ENCODE data around the gene CHD6. TPM values are rescaled to one million over a fixed set of nuclear protein-coding genes. Genes with fewer than 3 reads are reported as not detected.

The CHD6 gene
- polyA plus RNA-seq, 12 donors = 18.6 to 47.8 (median 24.7) TPM; not detected in 1

DNA sequence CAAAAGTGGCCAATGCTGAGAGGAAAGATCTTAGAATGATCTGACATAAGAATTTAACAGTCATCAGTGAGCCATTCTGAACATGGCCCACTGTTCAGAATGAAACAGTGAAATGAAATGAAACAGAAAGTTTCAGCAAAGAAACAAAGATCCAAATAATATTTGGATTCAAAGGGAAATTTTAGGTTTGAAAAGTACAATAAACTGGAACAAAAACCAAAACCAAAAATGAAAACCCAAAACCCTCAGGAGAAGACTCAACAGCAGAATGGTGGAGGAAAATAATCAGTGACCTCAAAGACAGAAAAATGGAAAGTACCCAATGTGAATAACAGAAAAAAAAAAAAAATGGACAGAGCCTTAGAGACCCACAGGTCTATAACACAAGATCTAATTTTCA lies 185.4 kb downstream of the CHD6 start:
- DNase-seq = no peak

DNA sequence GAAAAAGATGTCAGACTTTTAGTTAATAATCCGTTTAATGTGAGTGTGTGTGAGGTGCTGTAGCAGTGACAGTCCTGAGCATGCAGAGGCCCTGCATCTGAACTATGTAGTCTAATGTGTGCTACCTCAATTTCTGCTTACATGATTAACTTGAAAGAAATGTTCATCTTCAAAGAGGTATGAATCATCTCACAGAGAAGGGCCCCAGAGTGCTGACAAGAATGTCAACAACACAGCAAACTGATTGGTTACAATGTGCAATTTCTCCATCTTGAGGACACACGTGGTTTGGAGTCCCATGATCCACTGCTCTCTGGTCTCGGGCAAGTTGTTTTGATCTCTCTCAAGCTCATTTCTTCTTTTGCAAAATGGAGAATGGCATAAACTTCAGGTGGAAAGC lies 189.9 kb downstream of the CHD6 start:
- no peak for DNase-seq

DNA sequence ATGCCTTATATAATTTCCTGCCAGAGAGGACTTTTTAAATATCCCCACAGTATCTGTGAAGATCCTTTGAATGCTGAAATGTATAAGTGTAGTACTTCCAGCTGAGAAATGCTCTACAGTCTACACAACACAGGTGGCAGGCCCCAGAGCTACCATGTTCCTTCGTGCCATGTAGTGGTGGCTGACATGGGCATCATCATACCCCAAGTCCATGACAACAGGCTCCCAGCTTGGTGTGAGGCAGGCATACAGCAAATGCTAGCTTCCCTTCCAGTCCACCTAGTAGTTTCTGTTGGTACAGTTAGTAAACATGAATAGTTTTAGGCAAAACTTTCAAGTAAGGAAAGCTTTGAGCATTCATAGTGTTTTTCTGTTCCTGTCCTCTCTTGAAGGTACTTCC lies 190.3 kb downstream of the CHD6 start:
- no peak for DNase-seq

DNA sequence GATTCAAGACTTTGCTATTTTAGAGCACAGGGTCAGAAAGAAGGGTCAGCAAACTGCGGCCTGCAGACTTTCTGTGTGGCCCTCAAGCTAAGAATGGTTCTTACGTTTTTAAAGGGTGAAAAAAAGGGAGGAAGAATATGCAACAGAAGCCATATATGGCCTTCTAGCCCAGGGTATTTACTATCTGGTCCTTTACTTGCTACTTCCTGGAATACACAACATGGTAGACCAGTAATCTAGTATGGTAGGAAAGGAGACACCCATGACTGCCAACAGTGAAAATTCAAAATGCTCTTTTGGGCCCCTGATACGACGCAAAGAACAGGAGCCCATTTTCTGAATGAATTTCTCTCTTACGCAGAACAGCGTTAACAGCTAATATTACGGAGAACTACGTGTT lies 191.2 kb downstream of the CHD6 start:
- DNase-seq = no peak

DNA sequence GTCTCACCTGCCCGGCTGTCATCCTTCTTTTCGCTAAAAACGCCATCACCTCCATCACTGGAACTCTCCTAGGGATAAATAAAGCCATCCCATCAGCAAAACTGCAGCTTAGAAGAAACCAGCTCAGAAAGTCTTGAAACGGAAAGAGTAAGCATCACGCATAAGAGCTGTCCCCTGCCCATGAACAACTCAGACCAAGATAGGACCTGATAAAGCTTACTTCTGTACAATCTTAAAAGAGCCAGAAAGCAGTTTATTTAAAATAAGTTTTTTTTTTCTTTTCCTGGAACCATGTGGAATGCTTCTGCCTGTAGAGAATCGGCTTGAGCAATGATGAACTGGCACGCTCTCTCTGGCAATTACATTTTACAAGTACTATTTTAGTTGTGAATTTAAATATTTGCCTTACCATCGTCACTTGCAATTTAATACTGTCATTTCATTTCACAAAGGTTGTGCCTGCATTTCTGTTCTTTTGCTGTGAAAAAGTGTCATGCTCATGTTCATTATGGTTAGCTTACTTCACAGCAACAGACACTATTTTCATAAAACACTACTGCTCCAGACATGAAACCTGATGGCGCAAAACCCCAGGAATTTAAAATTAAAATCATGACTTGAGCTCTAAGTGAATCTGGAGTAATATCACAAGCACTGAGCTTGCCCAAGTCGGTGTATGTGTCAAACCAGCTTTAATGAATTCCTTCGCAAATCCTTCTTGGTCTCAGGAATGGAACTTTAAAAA lies 191.9 kb downstream of the CHD6 start:
- no peak for DNase-seq

DNA sequence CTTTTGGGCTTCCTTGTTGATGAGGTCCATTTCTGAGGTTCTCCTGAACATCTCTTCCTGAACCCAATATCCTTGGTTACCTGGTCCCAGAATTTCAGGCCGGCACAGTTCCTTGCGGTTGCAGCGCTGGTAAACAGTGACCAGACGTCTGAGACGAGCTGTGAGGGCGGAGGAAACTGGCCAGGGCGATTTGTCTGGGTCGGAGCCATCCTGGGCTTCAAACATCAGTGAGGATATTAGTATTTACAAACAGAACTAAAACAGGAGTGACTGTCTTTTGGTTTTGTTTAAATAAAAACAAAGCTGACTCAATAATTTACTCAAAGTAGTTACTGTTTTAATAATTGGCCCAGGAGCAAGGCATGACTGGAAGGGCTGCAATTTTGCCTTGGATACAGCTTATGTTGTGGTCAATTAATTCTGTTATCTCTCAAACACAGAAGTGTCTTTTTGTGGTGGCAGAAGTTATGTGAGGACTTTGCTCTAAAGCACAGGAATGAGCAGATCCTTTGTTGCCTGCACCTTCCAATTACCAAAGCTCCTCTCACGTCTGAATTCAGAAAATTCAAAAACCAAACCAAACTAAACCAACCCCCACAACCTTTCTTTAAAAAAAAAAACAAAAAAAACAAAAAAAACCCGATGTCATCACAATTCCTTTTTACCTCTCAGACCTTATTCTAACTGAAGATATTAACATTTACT lies 192.8 kb downstream of the CHD6 start:
- no peak for DNase-seq

DNA sequence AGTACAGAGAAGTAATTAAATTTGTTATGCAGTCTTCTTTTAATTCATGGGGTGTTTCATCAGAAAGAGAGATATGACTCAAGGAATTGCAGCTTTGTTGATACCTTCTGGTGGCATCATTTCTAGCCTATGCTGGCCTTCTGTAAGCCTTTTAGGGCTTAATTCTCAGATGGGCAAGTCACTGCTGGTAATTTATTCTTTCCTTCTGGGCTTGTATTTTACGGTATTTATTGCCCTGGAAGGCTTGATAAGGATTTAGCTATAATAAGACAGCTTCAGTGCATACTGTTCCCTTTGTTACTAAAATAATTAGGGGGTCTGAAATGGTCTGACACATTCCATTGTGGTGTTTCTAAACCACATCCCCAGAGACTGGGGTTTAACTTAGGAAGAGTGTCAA lies 193.6 kb downstream of the CHD6 start:
- no peak for DNase-seq

DNA sequence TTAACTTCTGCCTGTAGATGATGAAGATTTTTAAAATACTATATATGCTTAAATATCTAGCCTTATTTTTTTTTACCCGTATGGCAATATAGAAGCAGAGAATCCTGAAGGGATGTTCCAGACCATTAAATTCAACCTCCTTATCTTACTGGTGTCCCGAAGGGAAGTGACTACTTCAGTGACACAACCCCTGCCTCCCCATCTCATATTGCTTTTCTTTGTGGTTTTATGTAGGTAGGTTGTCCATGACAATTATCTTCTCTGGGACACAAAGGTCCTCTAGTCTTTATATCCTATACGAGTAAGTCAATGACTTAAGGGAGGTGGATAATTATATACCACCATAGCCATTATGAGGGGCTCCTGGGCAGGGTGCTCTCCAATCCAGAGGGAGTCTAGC lies 194.2 kb downstream of the CHD6 start:
- no peak for DNase-seq

DNA sequence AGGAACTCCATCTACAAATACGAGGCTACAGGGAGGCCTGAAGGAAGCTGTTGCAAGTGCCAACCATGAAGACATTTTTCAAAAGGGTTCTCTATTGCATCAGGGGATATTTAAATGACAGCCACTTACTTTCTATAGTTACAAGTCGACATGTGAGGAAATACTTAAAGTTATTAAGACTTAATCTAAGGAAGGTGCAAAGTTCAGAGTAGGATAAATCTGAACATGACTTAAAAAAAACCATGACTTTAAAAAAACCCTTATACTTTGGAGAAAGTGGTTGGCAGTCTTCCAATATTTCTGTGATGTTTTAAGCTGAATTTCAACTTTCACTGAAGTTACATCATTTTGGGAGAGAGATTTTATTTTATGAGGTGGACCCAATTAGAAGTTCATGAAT lies 195.2 kb downstream of the CHD6 start:
- DNase-seq = no peak

DNA sequence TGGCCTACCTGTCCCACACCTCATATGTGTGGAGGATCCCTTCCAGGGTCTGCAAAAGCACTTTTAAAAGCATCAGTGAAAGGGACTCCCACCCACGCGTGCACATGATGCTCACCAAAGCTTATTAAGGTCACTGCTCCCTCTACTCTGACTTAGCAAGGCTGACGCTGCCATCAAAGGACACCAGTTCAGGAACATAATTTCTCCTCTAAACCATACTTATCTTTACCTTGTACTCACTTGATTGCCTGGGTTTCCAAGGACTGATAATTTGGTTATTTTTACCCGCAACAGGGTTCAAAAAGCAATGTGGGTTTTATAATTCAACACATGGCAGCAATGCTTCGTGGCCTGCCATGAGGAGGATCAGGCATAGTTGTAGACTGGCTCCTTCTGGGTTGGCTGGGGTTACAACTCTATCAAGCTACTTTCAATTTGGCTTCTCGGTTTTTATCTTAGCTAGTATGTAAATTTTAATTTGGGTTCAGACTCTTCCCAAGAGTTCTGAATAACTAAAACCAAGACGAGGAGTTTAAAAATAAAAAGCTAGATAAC lies 199.4 kb downstream of the CHD6 start:
- no peak for DNase-seq

DNA sequence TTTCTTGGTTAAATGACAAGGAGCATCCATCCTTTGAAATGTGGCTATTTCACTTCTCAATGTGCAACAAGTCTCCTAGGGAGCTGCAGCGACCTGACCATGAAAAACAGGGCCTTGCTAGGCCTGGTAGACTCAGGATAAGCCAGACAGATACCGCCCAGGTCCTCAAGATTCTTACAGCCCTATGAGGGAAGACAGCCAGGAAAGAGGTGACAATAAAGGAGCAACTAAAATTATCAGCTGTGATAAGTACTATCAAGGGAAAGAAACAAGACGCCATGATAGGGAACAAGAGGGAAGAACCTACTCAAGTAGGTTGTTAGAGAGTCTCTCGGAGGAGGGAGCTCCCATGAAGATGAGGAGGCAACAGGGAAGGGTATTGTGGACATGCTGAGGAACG lies 200.1 kb downstream of the CHD6 start:
- DNase-seq = no peak

DNA sequence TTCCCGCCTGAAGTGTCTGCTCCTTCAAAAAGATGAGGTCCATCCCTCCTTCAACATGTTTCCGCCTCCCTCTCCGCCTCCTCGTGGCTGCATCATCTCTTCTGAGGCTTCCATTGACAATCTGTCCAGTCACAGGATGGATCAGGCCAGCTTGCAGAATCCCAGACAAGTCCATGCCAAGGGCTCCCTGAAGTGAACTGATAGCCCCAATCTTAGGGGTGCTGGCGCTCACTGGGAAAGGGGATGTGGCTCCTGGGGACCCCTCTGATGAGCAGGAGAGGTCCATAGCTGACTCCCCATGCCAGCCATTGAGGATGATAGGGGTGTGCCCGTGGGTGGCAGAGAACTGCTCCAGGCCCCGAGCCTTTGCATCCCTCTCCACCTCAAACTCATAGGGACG lies 203.0 kb downstream of the CHD6 start:
- DNase-seq = no peak

DNA sequence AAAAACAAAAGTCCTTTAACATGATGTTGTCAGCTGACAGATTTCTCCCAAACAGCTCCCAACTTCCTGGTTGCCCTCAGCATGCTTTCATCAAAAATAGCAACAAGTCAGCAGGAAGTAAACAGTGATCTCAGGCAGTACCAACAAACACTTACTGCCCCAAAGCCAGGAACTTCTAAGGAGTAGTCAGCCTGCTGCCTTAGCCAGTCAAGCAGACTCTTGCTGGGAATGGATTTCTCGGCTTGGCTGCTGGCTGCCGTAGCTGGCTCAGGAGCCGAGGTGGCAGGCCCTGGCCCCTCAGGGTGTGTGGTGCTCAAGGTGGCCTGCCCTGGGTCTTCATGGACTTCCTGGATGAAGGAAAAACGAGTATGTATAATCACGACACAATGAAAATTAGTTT lies 205.0 kb downstream of the CHD6 start:
- DNase-seq = no peak

DNA sequence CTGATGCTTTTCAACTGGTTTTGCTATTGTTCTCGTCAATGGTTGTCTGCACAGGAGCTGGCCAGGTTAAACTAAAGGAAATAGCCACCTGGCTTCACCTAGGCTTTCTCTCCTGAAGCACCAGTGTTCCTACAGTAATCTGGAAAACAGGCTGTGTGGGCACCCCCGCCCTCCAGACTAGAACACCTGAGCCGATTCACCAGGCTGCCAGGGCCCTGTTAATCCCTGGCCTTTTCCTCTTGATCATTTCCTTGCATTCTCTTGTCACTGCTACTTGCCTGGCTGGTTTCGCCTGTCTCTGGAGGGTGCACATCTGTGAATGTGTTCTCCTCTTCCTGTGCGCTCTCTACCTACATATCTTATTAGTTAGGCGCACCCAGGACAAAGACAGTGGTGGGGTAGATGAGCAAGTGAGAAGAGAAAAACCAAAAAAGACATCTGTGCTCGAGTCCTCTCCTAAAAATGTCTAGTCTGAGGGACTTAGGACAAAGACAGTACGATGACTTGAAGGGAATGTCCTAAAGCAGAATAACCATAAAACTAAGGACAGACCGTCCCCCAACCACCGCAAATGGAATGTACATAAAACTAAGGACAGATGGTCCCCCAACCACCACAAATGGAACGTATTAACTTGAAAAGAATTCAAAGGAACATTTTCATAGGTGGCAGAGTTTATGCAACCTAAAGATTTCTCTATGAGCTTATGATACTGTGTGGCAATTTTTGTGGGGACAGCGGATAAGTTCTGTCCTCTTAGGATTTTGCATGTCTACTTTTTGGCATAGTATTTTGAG lies 205.7 kb downstream of the CHD6 start:
- DNase-seq = no peak

DNA sequence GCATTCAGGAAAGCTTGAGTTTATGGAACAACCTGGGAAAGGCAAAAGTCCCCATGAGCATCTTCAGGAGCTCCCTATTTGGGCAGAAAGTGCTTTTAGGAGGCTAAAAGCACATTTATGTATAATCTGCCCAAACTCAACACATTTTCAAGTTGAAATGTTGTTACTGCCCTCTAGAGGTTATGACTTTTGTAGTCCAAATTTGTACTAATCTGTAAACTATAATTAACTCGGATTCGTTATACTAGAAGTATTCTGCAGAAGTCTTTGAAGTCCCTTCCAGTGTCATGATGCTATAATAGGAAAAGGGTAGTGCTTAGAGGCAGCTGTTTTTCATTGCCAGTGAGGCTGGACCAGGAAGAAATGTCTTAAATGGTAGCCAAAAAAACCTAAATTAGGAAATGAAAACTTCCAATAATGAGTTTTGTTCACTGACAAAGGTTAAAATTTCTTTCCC lies 206.8 kb downstream of the CHD6 start:
- peak; percentile 48 for DNase-seq

DNA sequence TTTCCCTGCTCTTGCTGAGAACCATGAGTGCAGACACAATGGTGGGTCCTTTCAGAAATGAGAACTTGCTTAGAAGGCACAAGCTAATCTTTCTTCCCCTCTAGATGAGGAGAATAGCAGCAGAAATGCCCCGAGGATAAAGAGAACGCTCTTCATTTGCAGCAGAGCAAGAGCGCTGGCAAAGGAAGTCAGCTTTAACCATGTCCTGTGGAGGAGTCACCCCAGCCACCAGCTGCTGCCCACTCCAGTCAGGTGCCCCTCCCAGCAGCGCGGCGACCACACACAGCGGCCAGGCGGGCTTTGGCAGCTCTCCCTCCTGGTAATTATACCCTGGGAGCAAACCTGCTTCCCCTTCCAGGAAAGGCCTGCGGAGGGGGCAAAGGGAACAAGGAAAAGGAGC lies 209.2 kb downstream of the CHD6 start:
- no peak for DNase-seq

DNA sequence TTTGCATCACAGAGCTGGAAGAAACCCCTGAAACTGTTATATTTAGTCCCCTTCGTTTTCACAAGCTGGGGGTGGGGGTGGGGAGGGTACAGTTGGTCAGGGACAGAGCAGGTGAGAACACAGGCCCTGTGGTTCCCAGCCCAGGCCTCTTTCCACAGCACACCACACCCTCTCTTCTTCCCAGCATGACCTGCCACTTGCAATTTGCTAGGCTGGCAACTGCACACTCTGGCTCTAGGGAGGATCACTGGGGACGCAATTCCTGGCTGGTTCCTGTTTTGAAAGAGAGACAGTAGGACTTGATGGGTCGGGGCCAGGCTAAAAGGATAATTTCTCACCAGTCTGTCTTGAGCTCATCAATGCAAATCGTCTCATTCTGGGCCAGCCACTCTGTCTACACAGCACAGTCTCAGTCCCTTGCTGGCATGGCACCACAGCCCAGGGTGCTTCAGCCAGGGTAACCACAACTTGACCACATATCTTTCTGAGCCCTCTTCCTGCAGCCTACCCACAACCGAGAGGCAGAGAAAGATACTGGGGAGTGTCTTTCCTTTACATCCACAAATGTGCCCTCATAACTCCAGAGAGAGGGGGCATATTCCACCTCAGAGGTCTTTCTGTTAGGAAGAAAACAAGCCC lies 209.9 kb downstream of the CHD6 start:
- DNase-seq = no peak

DNA sequence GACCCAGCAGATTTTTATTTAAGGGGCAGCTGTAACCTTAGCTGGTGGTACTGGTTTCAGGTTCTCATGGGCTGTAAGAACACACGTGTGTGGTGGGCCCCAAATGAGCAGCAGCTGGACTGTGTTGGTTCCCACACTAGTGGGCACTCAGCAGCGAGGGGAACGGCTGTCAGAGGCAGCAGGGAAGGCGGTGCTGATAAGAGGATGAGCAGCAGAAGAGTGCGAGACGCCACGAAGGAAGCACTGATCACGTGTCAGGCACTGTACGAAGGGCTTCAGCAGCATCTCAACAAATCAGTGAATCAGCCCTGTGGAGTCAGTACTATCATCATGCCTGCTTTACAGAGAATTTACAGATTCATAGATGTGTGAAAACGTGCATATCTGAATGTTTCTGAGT lies 210.6 kb downstream of the CHD6 start:
- no peak for DNase-seq

DNA sequence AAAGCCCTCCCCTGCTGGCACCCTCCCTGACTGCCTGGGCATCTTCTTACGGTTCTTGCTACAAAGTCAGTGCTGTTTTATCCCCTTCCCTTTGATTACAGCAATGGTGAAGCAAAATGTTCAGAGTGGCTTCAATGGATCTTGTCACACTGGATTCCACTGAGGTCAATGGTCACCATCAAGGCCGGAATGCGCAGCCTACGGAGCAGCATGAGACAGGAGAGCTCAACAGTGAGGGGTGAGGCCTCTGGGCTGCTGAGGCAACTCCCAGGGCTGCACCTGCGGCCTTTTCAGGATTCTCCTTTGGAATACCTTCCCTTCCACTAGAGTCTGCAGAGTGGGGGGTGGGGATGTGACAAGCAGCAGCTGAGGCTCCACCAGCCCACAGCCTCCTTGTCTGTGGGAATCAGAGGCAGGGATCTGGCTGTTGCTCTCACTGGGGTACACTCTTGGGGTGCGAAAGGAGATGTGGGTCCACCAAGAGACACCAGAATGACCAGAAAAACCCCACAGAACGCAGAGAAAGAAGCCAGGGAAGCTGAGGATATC lies 211.2 kb downstream of the CHD6 start:
- DNase-seq = no peak

DNA sequence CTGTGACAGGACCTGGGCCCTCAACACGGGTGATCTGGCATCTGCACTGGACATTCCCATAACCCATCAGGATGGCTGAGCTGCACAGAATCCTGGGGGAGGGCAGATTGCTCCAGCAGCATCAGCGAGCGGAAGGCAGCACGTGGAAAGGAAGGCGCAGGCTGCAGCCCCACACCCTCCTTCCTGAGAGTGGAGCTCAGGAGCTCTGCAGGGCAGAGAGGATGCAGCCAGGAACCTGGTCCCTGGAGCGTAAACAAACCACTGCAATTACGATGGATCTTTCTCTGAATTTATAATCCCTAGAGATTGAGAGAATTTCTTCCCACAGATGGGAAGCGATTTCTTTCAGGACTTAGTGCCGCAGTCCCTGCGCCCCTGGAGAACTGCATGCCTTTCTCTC lies 211.8 kb downstream of the CHD6 start:
- DNase-seq = no peak

DNA sequence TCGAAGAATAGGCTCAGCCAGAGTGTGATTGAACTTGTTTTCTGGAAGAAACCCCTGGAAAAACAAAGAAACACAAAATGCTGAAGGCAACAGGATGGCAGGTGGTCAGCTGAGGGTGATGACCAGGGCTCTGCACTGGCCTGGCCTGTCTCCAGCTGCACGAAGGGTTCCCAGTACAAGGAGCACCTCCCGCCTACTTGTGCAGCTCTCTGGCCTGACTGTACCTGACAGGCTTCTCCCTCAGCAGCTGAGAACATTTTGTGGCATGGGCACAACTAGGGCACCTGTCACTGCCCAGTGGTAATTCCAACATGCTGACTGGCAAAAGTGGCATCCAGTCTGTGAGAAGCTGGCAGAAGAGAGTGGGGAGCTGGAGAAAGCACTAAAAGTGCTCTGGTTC lies 212.7 kb downstream of the CHD6 start:
- no peak for DNase-seq

DNA sequence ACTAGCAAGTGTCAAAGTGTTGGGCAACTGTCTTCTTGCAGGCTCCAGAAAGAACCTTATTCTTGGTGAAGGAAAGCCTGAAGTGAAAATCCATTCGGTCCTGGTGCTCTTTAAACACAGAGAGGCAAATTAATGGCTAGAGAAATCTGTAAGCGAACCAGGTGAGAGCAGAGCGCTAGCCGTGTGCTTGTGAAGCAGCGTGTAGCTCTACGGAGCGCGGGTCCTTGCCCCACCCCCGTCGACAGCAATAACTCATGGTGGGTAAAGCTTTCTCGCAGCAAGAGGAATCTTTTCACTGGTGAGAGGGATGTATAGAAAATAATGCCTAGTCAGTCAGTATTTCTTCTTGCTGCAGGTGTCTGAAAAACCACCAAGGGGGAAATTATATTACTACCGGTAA lies 214.6 kb downstream of the CHD6 start:
- no peak for DNase-seq
